ENCODE results near the gene ASPG.

DNA sequence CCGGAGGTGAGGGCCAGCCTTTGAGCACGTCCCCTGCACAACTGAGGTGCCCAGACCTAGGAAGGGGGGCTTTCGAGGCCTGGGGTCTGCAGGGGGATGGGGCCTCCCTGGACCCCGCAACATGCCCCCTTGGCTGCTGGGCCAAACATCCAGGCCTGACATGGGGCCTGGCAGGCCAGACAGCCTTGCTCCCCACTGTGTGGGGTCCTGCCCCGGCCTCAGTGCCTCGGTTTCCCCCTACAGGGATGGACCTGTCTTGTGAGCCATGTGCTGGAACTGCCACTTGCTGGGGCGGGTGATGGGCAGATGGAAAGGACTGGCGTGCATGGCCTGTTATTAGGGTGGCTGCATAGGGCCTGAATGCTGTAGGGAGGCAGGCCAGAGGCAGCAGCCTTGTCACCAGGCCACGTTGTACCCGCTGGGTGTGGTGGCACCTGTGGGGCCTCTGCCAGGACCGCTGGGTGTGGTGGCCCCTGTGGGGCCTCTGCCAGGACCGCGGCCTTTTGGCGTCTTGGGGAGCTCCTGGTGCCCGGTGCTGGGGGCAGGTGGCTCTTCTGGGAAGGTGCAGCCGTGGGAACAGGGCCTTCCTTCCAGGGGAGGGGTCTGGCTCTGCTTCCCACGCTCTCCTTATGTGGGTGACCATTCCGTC is 20.4 kb downstream of the ASPG start:
- TF ChIP-seq, protein P1, sequence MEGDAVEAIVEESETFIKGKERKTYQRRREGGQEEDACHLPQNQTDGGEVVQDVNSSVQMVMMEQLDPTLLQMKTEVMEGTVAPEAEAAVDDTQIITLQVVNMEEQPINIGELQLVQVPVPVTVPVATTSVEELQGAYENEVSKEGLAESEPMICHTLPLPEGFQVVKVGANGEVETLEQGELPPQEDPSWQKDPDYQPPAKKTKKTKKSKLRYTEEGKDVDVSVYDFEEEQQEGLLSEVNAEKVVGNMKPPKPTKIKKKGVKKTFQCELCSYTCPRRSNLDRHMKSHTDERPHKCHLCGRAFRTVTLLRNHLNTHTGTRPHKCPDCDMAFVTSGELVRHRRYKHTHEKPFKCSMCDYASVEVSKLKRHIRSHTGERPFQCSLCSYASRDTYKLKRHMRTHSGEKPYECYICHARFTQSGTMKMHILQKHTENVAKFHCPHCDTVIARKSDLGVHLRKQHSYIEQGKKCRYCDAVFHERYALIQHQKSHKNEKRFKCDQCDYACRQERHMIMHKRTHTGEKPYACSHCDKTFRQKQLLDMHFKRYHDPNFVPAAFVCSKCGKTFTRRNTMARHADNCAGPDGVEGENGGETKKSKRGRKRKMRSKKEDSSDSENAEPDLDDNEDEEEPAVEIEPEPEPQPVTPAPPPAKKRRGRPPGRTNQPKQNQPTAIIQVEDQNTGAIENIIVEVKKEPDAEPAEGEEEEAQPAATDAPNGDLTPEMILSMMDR (IDR thresholded peaks at IDR 0.05): no peak
- no peak for TF ChIP-seq POLR2A (IDR thresholded peaks at IDR 0.05)
- TF ChIP-seq EP300 (IDR thresholded peaks at IDR 0.05): no peak

Measured in upper lobe of left lung (tissue), 4 donors.